GM19035 (cell line): ENCODE data around the gene UBASH3A.
"Not testable (repeated sequence)": the region's sequence is repeated elsewhere in the genome, so short reads cannot be mapped to it uniquely, and the experiment has no call there.

ENCODE experiments used
- ATAC-seq: cut with Tn5 transposase; IDR thresholded peaks from one replicate; pipeline ENCODE4 v1.9.1; 2021; ENCODE audit not compliant: unreplicated experiment

UBASH3A gene

GRCh38 chr21:42465803-42466127 is 62.1 kb downstream of the UBASH3A start:
- ATAC-seq = no peak

GRCh38 chr21:42466700-42467099 is 63.0 kb downstream of the UBASH3A start:
- ATAC-seq = no peak

GRCh38 chr21:42467140-42467983 is 63.7 kb downstream of the UBASH3A start:
- no peak for ATAC-seq

GRCh38 chr21:42468491-42469131 is 64.9 kb downstream of the UBASH3A start:
- no peak for ATAC-seq

GRCh38 chr21:42469272-42469671 is 65.6 kb downstream of the UBASH3A start:
- no peak for ATAC-seq

GRCh38 chr21:42469726-42470125 is 66.0 kb downstream of the UBASH3A start:
- not testable (repeated sequence) for ATAC-seq

GRCh38 chr21:42471206-42471605 is 67.5 kb downstream of the UBASH3A start:
- no peak for ATAC-seq

- no peak for ATAC-seq
Observed at GRCh38 chr21:42471716-42472330, 68.1 kb downstream of the UBASH3A start.

GRCh38 chr21:42472521-42472920 is 68.8 kb downstream of the UBASH3A start:
- ATAC-seq = no peak

- no peak for ATAC-seq
Observed at GRCh38 chr21:42473498-42474042, 69.9 kb downstream of the UBASH3A start.

GRCh38 chr21:42474043-42474831 is 70.5 kb downstream of the UBASH3A start:
- ATAC-seq = no peak

GRCh38 chr21:42475036-42475435 is 71.3 kb downstream of the UBASH3A start:
- no peak for ATAC-seq

GRCh38 chr21:42475526-42476387 is 72.1 kb downstream of the UBASH3A start:
- no peak for ATAC-seq

GRCh38 chr21:42476388-42477331 is 73.0 kb downstream of the UBASH3A start:
- no peak for ATAC-seq

- no peak for ATAC-seq
Observed at GRCh38 chr21:42478504-42478903, 74.8 kb downstream of the UBASH3A start.

- ATAC-seq = no peak
Observed at GRCh38 chr21:42479582-42479981, 75.9 kb downstream of the UBASH3A start.

GRCh38 chr21:42480736-42481135 is 77.0 kb downstream of the UBASH3A start:
- ATAC-seq = no peak

- no peak for ATAC-seq
Observed at GRCh38 chr21:42481169-42481568, 77.5 kb downstream of the UBASH3A start.

GRCh38 chr21:42484966-42485365 is 81.3 kb downstream of the UBASH3A start:
- ATAC-seq = no peak
